GM19455 (cell line): ENCODE results near the gene IL32.

ENCODE experiments used
- ATAC-seq: cut with Tn5 transposase; IDR thresholded peaks from one replicate; pipeline ENCODE4 v1.9.1; 2021; ENCODE audit not compliant: unreplicated experiment

The IL32 gene, protein sequence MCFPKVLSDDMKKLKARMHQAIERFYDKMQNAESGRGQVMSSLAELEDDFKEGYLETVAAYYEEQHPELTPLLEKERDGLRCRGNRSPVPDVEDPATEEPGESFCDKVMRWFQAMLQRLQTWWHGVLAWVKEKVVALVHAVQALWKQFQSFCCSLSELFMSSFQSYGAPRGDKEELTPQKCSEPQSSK

GRCh38 chr16:3065069-3065741, at the start of gene IL32:
Gene IL32 (plus strand): TSS chr16:3065640. CDS start chr16:3065812, 172 bp downstream.
- no peak for ATAC-seq

DNA sequence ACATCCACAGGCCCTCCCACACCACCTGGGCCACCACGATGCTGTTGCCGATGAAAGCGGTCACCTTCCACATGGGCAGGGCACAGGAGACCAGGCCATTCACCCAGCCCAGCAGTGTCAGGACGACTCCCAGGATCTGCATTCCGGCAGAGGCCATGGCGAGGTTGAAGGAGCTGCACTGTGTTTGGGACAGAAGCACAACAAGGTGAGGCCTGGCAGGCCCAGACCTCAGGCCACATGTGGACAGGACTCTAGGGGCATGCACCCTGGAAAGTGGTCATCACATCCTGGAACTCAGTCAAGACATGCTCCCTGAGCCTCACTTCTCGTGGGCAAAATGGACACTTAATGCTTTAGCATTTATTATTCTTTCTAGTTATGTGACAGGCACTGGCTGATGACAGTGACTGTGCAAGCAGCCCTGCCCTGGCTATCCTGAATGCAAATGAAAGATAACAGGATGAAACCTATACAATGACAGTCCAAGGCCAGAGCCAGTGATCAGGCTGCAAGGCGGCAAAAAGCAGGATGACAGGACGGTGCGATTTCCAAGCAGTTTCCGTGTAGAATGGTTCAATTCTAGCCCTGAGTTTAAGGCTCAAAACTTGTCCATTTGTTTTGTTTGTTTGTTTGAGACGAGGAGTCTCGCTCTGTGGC, 49.4 kb upstream of the IL32 start:
- ATAC-seq = no peak

- ATAC-seq = no peak
Observed at GRCh38 chr16:3017344-3017743, 48.1 kb upstream of the IL32 start.

DNA sequence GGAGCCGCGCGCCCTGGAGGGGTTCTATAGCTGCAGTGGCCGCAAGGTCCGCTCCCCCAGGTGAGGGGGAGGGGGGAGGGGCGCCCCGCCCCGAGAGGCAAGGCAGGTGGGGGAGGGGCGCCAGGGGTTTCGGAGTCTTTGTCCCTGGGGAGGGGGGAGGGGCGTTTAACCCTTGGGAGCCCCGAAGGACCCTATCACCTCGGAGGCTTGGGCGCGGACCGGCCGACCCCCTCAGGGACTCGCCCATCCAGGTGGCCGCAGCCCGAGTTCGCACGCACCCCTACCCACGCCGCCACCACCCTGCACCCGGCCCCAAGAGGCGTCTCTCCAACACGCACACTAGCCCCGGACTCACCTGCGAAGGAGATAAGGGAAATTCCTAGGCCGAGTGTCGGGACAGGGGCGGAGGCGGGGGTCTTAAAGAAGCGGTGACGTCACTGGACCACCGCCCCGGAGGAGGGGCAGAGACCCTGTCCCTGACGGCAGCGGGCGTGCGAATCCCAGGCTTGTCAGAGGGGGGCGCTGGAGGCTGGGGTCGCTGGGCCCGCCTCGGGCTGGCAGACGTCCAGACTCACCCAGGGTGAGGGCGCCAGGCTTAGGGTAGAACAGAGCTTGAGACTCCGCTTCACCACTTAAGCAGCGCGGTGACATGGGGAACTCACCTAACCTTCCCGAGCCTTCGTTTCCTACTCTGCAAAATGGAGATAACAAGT, 47.5 kb upstream of the IL32 start, which contains the start of gene CLDN6:
TSS of gene CLDN6 (minus strand) at position 390 of the 713 bp plus-strand sequence. CDS start 2,162 bp downstream, outside the sequence.
- no peak for ATAC-seq

GRCh38 chr16:3019594-3020246, 45.7 kb upstream of the IL32 start:
- ATAC-seq = no peak

GRCh38 chr16:3020247-3020603, 45.2 kb upstream of the IL32 start, which contains the start of gene TNFRSF12A:
Gene TNFRSF12A (plus strand): TSS chr16:3020368. CDS start chr16:3020398, 30 bp downstream.
- ATAC-seq = no peak

- no peak for ATAC-seq
Observed at GRCh38 chr16:3020604-3021448, 44.6 kb upstream of the IL32 start.

DNA sequence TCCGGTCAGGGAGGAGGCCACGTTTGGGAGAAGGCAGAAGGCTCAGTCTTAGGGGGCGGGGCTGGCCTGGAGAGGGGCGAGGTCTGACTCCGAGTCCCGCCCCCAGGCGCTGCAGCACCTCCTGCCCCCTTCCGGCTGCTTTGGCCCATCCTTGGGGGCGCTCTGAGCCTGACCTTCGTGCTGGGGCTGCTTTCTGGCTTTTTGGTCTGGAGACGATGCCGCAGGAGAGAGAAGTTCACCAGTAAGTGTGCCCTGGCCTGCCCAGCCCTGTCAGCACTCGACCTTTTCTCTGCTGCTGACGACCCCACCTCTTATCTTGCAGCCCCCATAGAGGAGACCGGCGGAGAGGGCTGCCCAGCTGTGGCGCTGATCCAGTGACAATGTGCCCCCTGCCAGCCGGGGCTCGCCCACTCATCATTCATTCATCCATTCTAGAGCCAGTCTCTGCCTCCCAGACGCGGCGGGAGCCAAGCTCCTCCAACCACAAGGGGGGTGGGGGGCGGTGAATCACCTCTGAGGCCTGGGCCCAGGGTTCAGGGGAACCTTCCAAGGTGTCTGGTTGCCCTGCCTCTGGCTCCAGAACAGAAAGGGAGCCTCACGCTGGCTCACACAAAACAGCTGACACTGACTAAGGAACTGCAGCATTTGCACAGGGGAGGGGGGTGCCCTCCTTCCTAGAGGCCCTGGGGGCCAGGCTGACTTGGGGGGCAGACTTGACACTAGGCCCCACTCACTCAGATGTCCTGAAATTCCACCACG, 43.8 kb upstream of the IL32 start:
- ATAC-seq = no peak

DNA sequence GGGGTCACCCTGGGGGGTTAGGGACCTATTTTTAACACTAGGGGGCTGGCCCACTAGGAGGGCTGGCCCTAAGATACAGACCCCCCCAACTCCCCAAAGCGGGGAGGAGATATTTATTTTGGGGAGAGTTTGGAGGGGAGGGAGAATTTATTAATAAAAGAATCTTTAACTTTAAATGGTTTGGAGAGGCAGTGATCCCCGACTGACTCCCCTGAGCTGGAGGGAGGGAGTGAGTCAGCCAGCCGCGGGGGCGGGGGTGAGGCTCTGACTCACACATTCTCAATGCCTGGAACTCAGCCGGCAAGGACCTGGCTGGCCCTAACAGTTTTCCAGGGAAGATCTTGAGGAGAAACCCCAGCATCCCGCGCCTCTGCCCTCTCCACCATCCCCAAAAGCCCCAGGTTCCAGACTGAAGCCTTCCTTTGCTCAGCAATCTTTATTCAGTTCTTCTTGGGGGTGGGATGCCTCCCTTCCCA, 43.2 kb upstream of the IL32 start:
- no peak for ATAC-seq

- no peak for ATAC-seq
Observed at GRCh38 chr16:3022684-3023414, 42.6 kb upstream of the IL32 start.

DNA sequence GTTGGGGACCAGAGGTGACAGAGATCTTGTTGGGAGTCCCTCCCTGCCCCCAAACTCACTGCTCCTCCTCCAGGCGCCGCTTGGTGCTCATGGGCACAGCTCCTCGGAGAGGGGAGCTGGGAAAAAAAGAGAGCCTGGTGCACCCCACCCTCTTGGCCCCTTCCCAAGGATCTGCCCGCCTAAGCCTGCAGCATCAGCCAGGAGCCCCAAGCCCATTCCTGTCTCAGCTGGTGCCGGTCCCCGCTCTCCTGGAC, 42.1 kb upstream of the IL32 start:
- ATAC-seq = no peak

DNA sequence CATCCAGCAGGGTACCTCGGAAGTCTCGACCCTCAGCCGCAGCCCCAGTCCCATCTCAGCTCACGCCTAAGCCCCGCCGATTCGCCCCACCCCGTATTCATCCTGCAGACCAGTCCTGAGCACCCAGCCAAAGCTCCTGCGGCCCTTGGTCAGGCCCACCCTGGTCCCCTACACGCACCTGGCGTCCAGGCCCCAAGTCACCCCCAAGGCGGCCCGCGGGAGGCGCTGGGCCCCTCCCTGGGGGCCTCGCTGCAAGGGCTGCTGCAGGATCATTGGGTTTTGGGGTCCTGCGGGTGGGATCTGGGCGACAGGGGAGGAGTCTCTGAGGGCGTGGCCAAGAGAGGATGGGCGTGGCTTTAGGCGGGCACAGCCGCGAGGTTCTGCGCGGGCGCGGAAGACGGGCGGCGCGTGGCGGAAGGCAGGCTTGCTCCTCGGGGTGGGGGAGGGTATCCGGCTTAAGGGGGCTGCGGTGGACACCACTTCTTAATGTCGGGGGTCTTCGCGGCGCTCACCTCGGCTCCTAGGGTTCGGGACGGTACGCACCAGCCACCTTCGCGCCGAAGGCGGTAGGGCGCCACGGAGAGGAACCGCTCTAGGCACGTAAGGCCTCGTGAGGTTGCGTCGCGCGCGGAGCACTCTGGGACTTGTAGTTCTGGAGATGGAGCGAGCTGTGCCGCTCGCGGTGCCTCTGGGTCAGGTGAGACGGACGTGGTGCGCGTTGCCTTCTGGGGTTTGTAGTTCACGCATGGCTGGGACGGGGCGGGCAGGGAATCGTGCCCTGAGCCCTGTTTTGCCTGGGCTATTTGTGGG, 41.6 kb upstream of the IL32 start, which contains the start of the genes HCFC1R1 and THOC6:
TSS of gene HCFC1R1 (minus strand) at position 274 of the 810 bp plus-strand sequence. CDS start at position 273, 1 bp downstream.
TSS of gene THOC6 (plus strand) at position 367 of the 810 bp plus-strand sequence. CDS start at position 659, 292 bp downstream.
- ATAC-seq = peak; percentile 75

DNA sequence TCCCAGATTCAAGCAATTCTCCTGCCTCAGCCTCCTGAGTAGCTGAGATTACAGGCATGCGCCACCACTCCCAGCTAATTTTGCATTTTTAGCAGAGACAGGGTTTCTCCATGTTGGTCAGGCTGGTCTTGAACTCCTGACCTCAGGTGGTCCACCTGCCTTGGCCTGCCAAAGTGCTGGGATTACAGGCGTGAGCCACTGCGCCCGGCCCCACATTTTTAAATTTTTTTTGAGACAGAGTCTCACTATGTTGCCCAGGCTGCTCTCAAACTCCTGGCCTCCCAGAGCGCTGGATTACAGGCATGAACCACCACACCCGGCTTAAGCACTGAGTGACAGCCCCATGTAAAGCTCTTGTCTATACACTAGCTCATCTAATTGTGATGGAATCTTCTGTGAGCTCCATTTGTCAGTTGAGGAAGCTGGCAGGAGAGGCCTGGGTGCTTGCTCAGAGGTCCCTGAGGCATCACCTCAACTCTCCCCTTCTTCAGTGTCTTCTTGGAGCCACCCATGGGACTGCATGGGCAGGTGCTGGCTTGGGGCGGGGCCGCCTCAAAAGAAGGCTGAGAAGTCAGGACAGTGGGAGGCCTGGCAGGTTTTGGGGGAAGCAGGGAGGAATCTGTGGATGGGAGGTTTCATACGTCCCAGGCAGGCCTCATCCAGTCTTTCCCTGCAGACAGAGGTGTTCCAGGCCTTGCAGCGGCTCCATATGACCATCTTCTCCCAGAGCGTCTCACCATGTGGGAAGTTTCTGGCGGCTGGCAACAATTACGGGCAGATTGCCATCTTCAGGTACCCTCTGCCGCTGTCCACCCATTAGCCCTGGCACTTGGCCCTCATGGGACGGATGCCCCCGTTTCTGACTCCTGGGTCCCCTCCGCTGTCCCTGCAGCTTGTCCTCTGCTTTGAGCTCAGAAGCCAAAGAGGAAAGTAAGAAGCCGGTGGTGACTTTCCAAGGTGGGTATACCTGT, 40.1 kb upstream of the IL32 start:
- no peak for ATAC-seq

DNA sequence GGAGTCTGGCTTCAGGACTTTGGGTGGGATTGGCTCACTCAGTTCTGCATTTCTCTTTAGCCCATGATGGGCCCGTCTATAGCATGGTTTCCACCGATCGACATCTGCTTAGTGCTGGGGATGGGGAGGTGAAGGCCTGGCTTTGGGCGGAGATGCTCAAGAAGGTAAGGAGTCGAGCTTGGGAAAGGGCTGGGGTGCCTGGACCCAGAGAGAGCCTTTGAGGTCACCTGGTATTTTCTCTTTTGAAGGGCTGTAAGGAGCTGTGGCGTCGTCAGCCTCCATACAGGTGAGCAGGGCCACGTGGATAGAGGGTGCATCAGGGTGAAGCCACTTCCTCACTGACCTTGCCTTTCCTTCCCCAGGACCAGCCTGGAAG, 39.4 kb upstream of the IL32 start:
- ATAC-seq = no peak

DNA sequence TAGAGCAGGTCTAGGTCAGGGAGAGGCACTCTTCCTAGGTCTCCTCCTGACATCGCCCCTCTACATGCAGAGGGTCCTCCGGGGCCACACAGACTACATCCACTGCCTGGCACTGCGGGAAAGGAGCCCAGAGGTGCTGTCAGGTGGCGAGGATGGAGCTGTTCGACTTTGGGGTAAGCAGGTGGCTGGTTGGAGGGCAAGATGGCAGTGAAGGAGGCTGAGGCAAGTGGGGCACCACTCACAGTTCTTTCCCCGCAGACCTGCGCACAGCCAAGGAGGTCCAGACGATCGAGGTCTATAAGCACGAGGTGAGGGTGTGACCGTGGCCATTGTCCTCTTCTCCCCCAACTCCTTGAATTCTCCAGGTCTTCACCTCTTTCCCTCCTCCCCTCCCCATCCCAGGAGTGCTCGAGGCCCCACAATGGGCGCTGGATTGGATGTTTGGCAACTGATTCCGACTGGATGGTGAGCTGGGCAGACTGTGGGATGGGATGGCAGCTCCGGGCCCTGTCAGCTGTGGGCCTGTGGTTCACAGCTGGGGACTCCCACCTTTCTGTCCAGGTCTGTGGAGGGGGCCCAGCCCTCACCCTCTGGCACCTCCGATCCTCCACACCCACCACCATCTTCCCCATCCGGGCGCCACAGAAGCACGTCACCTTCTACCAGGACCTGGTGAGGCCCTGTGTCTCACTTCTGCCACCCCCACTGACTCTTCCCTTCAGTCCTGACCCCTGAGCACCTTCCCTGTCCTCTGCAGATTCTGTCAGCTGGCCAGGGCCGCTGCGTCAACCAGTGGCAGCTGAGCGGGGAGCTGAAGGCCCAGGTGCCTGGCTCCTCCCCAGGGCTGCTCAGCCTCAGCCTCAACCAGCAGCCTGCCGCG, 38.6 kb upstream of the IL32 start:
- ATAC-seq = no peak

- no peak for ATAC-seq
Observed at GRCh38 chr16:3027489-3027795, 38.0 kb upstream of the IL32 start.
